Endometrial microvascular endothelial cells (primary cell): ENCODE data around the gene ARFGAP2. TPM values are rescaled to one million over a fixed set of nuclear protein-coding genes. Genes with fewer than 3 reads are reported as not detected.
"Not testable (repeated sequence)": the region's sequence is repeated elsewhere in the genome, so short reads cannot be mapped to it uniquely, and the experiment has no call there.

ENCODE experiments used
- in situ Hi-C: cut with HindIII; loops from 2 replicates; pipeline ENCODE4 v1.10.0; 2017; ENCODE audit warnings: low sequenced_read_pairs, low pct_unique_long_range_greater_than_20kb; ENCODE audit errors: inconsistent ontology term
- total RNA-seq: library from RNA; depleted of rRNA; stranded (reverse); fragments of >200 nt; gene quantifications from one replicate; pipeline ENCODE4 v1.2.3, GENCODE V29; 2015; ENCODE audit errors: inconsistent ontology term

The ARFGAP2 gene
- total RNA-seq, 1 donor from 2014 or later: 186 TPM

- in situ Hi-C loops: no loop called here
Measured at GRCh38 chr11:47127213-47127612, 49.5 kb downstream of the ARFGAP2 start.

- in situ Hi-C loops: no loop called here
Measured at GRCh38 chr11:47125083-47125482, 51.6 kb downstream of the ARFGAP2 start.

- in situ Hi-C loops: no loop called here
Measured at GRCh38 chr11:47124675-47125074, 52.0 kb downstream of the ARFGAP2 start.

GRCh38 chr11:47123094-47123493 is 53.6 kb downstream of the ARFGAP2 start:
- in situ Hi-C loops: no loop called here

GRCh38 chr11:47121731-47122130 is 54.9 kb downstream of the ARFGAP2 start:
- in situ Hi-C loops: no loop called here

GRCh38 chr11:47121056-47121455 is 55.6 kb downstream of the ARFGAP2 start:
- in situ Hi-C loops: no loop called here

GRCh38 chr11:47118958-47119688 is 57.6 kb downstream of the ARFGAP2 start:
- in situ Hi-C loops: not testable (repeated sequence)

Other genes starting within 250 kb of the ARFGAP2 start
- gene CSTPP1, start 240.1 kb downstream of the ARFGAP2 start, total RNA-seq: 24.0 TPM
- gene PACSIN3, start 9.6 kb upstream of the ARFGAP2 start, total RNA-seq: 12.0 TPM
- 84.0 TPM for gene DDB2, start 38.1 kb upstream of the ARFGAP2 start, total RNA-seq
- 72.4 TPM for gene ACP2, start 71.9 kb upstream of the ARFGAP2 start, total RNA-seq
- gene NR1H3, start 81.1 kb upstream of the ARFGAP2 start, total RNA-seq: 4.6 TPM
- 27.1 TPM for gene MADD, start 93.3 kb upstream of the ARFGAP2 start, total RNA-seq
- not detected for gene MYBPC3, start 175.8 kb upstream of the ARFGAP2 start, total RNA-seq
- gene SPI1, start 201.7 kb upstream of the ARFGAP2 start, total RNA-seq: not detected
- 133 TPM for gene SLC39A13, start 231.7 kb upstream of the ARFGAP2 start, total RNA-seq
- 238 TPM for gene PSMC3, start 249.6 kb upstream of the ARFGAP2 start, total RNA-seq